Ureter (tissue), 1 donor: ENCODE data around the gene ANKRD39. TPM values are rescaled to one million over a fixed set of nuclear protein-coding genes. Genes with fewer than 3 reads are reported as not detected.

Experiments
- DNase-seq: peaks from one replicate; pipeline ENCODE4 v3.0.0-alpha.2; 2020; ENCODE audit warnings: low spot score
- total RNA-seq: library from RNA; stranded (reverse); gene quantifications from one replicate; pipeline ENCODE4 v1.2.4, GENCODE V29; 2023
- donor health status: DM: yes; HTN: yes; CAD: no.

ANKRD39 gene
- total RNA-seq, 1 donor from 2014 or later = 13.0 TPM

DNA sequence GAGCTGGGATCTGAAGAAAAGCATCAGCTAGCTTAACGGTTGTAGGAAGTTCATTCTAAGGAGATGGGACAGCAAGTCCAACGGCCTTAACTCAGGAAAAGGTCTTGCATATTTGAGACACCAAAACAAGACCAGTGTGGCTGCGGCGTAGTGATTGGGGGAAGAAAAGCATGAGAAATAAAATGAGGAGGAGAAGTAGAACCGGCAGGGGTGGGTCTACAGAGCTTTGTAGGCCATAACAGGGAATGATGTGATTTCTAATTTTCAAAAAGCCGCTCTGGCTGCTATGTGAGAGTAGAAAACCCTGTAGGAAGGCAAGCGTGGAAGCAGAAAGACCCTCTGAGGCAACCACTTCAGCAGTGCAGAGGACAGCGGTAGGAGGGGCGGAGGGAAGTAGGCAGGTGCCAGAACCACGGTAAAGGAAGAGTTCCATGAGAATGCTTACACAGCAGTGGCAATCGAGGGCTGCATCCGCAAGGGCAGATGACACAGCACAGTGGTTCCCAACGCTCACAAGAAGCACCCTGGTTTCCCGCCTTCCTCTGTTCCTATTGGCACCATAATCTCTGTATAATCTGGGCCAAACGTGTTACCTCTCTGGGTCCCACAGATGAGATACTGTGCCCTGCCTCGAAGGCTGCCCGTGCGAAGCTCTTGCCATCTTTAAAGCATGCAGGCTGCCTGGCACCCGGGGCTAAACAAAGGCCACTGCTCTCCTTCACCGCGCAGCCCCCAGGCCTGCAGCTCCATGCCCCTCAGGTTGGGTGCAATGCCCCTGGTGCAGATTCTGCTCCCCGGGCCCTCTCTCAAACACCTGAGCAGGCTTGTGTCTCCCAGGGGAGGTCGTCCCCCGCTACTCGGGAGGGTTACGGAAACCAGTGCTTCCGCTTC is 795 bp downstream of the ANKRD39 start:
- peak; percentile 44 for DNase-seq

DNA sequence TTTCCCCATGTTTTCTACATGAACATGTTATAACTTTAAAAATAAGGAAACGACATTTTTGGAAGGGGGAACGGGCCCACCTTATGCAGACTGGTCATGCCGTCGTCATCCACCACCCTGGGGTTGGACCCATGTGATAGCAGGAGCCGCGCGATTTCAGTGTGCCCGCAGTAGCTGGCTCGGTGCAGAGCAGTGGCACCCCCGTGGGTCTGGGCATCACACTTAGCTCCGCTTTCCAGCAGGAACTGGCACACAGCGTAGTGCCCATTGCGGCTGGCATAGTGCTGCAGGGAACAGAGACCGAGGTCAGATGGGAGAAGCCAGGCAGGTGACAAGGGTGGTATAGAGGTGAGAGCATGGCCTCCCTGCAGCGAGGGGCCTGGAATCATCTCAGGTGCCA is 4.5 kb downstream of the ANKRD39 start:
- no peak for DNase-seq

DNA sequence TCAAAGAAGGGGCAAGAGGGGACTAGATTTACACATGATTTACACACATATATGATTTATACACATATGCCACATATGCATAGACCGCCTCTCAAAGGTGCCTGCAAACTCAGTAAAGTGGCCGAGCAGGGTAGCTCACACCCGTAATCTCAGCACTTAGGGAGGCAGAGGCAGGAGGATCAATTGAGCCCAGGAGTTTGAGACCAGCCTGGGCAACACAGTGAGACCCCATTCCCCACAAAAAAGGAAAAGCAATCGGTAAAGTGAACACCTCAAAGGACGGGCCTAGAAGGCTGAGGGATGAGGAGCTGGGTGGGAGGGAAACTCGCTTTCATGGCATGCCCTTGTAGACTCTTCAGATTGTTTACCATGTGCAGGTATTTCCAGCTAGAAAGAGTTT is 5.1 kb downstream of the ANKRD39 start:
- DNase-seq = no peak

DNA sequence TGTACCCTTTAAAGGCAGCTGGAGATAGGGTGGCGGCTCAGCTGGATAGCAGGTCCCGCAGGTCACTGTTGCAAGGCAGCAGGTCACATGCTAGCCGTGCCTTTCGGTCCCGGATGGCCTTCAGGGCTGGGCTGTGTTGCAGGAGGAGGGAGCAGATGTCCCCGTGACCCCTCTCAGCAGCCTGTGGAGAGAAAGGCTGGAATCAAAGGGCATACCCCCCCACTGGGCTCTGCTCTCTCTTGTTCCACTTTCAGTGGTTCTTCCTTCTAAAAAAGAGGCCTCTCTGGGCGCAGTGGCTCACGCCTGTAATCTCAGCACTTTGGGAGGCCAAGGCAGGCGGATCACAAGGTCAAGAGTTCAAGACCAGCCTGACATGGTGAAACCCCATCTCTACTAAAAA is 9.6 kb downstream of the ANKRD39 start:
- no peak for DNase-seq

DNA sequence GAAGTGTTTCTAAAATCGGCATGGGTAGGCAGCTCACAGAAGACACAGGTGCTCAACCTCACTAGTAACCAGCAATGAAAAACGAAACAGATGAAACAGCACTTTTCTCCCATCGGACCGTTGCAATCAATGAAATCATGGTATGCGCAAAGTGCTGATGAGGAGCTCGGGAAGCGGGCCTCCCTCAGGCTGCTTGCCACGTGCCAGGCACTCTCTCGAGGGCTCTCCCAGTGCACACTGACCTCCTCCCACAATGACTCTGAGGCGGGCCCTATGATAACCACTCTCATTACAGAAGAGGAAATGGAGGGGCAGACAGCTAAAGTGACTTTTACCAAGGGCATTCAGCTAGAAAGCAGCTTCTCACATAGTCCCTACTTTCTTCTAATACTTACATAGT is 10.2 kb downstream of the ANKRD39 start:
- no peak for DNase-seq

DNA sequence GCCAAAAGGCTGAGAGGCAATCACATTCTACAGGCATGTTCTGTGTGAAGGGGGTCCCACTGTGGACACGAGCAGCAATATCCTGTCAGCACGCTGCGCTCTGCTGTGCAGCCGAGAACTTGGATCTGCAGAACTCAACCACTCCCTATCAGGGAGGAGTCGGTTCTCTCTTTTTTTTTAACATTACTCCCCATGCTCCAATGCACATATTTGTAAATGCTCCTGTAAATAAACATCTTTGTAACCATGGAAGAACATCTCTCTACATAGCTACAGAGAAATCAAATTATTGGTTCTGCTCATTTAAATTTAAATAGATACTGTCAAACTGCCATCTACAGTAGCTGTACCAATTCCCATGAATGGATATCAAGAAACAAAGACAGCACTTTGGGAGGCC is 11.0 kb downstream of the ANKRD39 start:
- no peak for DNase-seq

DNA sequence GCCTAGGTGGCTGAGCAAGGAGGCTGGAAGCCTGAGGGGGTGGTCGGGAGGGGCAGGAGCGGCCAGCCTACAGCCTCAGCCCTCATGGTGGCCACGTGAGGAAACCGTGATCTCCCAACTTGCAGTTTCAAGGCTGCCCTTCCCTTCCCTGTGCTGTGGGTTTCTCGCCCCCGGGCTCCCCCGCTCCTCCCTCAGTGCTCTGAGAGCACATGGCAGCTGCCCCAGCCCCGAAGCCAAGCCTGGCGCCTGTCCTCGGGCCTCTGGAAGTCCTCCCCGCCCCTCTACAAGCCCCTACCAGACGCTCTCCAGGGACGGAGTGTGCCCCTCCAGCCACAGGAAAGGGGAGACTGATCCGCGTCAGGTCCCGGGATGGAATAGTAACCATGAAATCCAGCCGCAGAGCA is 13.4 kb downstream of the ANKRD39 start:
- DNase-seq = no peak

DNA sequence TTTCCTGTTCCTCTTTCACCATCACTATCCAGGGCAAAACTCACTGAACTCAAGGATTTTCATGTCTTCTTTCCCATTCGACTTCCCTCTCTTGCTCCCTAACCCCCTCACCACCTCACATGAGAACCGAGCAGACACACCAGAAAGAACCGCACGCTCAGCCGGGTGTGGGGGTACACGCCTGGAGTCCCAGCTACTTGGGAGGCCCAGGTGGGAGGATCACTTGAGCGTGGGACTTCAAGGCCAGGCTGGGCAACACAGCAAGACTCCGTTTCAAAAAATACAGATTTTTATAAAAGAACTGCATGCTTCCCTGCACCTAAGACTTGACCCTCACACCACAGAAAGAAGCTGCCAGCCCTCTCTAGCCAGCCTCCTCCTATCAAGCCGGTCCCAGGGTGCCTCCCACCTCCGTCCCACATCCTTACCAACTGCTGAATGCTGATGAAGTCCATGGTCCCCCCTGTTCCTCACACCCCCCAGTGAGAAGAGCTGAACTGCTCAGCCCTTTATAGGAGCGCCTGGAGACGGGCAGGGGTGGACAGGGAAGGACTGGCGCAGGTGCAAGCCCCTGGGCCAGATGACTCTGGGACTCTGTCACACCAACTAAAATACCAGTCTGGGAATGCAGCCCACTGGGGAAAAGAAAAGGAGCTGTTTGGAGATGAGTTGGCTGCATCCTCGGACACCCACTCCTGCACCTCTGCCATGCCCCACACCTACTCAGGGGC is 14.1 kb downstream of the ANKRD39 start, which contains the start of gene ANKRD23:
TSS of gene ANKRD23 (minus strand) at position 484 of the 731 bp plus-strand sequence. CDS start at position 455, 29 bp downstream.
- DNase-seq = no peak

DNA sequence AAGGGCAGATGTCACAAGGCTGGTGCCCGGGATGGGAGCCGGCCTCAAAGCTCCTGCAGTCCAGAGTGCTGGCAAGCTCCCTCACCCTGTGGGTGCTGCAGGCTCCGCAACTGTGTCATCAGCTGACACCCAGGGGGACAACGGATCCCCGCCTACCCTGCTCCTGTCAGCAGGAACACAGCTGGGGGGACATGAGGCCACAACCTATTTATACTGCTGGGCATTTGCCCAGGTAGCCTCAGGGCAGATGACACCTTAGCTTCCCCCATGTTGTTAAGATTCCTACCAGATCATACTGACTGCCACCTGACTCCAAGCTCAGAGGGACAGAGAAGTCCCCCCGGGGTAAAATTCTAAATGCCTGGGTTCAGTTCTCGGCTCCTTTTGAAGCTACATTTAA is 15.2 kb downstream of the ANKRD39 start:
- no peak for DNase-seq

DNA sequence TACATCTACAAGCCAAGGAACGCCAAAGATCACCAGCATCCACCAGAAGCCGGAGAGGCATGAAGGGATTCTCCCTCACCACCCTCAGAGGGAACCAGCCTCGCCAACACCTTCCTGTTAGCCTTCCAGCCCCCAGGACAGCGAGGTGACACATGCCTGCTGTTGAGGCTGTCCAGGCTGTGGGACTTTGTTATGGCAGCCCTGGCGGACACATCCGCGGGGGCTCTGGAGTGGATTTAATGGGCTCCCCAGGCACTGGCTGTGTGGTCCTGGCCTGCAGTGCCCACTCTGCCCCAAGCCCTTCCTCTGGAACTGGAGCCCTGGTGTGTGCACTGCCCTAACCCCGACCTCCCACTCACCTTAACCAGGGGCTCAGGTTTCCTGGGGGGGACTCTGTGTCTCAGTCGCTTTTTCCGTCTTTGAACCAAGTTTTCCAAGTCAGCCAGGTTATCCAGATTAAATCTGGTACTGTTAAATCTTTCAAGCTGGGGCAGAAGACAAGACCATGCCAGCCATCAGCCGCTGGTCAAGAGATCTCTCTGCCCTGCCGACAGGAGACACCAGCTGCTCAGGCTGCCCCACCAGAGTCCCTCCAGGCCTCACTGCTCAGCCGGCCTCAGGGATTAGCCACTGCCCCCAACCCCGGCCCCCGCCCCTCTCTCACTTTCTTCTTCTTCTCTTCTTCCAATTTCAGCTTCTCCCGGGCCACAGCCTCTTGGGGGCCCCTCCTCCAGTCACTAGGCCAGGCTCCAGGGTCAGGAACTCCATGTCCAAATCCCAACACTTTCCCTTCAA is 15.9 kb downstream of the ANKRD39 start:
- no peak for DNase-seq

DNA sequence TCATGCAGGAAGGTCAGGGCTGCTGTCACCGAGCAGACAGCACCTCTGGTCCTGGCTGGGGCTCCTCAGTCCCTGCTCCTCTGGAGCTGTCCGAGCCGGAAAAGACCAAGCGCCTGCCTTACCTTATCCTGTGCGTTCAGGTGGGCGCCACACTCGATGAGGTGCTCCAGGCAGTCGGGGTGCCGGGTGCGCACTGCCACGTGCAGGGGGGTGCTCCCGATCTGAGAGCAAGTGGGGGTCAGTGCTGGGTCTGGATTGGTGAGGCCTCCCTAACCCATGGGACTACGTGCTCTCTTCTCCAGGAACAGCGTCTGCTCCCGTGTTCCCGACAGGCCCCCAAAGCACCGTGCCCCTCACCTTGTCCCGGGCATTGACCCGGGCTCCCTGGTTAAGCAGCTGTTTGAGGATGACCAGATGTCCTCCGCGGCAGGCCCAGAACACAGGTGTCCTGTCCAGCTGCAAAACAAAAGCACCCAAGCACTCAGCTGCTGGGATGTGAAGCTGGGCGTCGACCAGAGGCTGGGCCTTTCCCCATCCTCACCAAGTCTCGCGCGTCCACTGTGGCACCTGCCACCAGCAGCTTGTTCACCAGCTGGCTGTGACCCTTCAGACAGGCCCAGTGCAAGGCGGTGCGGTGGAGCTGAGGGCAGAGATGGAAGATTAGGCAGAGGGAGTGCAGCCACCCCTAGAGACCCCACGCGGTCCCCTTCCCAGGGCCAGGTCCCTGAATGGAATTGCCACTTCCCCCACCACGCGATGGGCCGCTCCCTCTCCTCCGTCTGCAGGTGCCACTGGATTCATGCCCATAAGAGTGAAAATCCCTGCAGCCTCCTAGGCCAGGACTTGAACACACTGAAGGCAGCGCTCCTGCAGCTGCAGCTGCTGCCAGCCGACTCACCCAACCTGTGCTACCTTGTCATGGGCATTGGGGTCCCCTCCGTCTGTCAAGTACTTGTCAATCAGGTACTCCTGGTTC is 17.7 kb downstream of the ANKRD39 start:
- DNase-seq = no peak

DNA sequence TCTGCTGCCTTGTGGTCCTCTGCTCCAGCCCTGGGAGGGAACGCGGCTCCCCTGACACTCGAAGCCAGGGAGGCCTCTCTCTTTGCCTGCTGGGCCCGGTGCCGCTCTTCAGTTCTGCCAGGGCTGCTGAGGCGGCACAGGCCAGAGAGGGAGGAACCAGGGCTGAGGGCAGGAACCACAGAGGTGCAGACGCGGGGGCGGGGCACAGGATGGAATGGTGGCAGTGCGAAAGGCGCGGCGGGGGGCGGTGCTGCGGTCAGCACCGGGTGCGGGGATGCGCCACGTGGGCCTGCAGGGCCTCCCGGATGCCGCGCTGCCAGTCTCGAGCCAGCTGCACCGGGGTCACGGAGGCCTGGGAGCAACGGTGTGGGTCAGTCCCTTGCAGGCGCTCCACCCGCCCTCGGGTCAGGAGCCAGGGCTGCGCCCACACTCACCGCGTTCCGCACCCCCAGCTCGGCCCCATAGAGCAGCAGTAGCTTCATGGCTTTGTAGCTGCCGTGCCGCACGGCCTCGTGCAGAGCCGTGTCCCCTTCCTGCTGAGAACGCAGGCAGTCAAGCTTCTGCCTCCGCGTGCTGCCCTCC is 18.4 kb downstream of the ANKRD39 start:
- peak; percentile 76 for DNase-seq

DNA sequence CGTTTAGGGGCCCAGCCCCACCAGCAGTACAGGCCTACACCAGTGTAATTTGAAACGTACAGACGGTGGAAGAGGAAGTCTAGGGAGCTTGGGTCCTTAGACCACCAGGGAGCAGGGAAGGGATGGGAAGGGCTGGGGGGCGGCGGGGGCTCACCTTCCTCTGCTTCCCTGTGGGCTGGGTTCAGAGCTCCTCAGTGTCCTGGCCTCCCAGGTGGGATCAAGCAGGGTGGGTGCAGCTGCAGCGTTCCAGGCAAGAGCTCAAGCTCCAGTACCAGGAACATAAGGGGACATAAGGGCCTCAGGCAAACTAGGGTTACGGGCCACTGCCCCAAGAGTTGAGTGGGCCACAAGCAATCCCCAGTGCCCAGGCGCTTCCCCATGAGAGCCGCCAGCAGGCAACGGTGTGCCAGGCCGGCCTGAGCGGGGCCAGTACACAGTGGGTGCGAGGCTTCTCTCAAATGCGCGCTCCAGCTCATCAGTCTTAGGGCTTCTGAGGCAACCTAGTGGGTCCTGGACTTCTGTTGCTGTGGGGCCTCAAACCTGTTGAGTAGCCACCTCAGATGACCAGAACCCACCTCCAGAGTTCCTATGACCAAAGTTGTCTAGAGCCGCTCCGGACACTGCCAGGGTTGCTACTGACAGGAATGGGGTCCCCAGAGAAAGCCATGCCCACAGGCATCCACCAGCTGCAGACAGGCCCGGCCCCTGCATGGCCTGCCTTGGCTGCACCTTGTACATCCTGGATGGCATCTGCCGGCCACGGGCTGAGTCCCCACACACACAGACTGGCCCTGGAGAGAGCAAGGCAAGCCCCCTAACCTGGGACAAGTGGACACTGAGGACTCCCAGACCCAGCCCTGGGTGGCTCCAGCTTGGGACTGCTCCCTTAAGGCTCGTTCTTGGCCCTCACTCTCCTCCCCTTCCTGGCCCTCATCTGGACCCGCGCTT is 19.2 kb downstream of the ANKRD39 start:
- DNase-seq = no peak

DNA sequence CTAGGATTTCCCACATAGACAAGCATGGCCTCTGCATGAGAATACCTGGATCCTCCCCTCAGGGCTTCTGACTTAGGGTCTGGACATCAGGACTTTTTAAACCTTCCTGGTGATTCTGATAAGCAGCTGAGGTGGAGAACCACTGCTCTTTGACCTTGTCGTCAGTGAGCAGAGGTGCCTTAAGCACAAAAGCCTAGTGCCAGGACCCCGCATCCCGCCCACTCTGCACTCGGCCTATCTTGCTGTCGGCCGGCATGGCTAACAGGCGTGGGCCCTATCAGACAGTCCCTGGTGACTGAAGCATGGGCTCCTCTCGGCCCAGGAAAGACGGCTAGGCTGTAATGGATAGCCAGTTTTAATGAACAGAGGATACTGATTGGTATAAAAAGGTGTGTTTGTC is 20.2 kb downstream of the ANKRD39 start:
- DNase-seq = no peak

DNA sequence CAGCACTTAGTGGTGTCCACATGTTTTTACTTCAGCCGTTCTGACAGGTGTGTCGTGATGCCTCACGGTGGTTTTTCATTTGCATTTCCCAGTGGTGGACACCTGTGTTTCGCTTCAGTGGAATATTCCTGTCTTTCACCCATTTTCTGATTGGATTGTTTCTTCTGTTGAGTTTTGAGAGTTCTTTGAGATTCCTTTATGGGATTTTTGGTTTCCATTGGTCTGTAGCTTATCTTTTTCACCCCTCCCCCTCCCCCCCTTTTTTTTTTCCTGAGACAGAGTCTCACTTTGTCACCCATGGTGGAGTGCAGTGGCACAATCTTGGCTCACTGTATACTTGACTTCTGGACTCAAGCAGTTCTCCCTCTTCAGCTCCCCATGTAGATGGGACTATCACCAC is 22.0 kb downstream of the ANKRD39 start:
- DNase-seq = no peak

DNA sequence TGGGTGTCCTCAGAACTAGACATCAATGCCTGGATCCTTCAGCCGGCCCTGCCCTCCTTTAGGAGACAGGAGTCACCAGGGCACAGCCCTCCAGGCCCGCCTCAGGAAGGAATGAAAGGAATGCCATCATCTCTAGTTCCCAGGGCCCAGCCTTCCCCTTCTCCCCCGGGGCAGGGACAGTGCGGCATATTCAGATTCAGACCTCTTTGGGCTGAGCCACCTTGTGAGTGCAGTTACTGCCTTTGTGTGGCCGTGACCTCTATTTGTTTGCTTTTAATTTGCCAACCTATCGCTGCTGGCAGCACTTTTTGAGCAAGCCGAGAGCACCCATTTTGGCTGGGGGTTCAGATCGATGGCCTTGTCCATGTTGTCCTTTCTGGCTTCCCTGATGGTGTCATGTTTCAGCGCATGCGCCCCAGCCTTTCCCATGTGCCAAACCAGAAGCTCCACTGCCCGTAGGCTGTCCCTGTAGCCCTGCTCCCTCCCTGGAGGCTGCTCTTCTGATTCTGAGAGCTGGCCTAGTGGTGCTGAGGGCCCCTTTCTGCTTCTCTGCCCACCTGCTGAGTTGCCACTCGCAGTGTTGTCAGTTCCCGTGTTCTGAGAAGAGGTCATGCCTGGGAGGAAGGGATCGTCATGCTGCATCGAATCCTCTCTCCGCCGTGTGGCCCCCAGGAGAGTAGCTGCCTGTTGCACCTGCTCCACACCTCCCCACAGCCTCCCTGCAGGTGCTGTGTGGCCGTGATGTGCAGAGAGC is 24.9 kb downstream of the ANKRD39 start:
- no peak for DNase-seq

DNA sequence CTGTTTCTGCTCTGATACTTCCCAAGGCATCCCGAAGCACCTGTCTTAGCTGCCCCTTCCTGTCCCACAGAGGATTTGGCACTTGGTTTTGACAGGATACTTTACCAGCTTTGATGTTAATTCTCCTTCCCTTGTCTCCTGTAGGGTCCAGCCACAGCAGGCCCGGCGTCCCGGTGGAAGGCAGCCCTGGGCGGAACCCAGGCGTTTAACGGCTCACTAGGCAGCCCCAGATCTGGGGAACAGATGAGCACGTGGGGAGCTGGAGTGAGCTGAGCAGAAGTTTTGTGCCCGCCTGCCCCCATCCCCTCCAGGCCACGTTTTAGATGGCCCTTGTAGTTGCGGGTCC is 25.4 kb downstream of the ANKRD39 start:
- no peak for DNase-seq

DNA sequence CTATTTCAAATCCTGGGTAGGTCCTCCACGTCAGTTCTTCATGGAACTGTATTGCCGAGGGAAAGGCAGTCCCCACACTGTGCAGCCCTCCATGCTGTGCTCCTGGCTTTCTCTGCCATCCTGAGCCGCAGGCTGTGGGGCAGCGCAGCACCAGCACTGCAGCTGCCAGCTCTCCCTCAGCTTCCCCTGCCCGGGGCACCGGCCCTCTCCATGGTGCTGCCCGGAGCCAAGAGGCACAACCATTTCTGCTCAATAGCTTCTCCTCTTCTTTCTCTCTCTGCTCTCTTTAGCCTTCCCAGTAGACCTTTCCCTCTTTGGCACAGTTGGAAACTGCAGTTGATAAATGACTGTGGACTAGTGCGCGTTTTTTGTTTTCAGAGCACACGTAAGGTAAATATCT is 26.1 kb downstream of the ANKRD39 start:
- DNase-seq = no peak

DNA sequence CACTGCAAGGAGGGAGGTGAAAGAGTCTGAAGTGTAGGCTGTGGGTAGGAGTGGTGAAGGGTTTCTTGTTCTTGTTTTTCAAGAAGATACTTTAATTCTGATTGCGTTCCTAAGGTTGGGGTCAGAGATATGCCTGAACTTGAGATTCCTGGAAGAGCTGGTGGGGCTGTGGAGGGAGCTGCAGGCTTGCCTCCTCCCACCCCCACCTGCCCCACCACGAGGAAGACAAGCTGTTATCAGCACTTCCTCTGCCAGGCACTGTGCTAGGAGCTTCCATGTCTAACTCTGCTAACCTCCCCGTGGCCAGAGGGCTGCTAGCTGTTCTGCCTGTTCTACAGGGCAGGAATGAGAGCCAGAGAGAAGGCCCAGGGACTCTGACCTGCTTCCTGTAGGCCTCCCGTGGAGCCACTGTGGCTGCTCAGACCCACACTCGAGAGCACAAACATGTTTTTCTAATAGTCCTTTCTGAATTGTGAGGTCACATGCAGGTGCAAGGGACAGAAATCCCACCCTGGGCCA is 27.7 kb downstream of the ANKRD39 start:
- DNase-seq = no peak
